GM18867 (cell line): ENCODE results near the gene ERC2.

Source experiments
- ATAC-seq: cut with Tn5 transposase; IDR thresholded peaks from one replicate; pipeline ENCODE4 v1.9.1; 2021; ENCODE audit warnings: mild to moderate bottlenecking, moderate library complexity; ENCODE audit not compliant: unreplicated experiment

The ERC2 gene

GRCh38 chr3:55585856-55586255 lies 882.4 kb downstream of the ERC2 start:
- no peak for ATAC-seq

GRCh38 chr3:55584716-55585368 lies 883.4 kb downstream of the ERC2 start:
- ATAC-seq, result no peak

GRCh38 chr3:55584030-55584429 lies 884.2 kb downstream of the ERC2 start:
- no peak for ATAC-seq

- no peak for ATAC-seq
These were observed 884.8 kb downstream of the ERC2 start for GRCh38 chr3:55583475-55583874.

- no peak for ATAC-seq
These were observed 888.8 kb downstream of the ERC2 start for GRCh38 chr3:55579496-55579895.

- no peak for ATAC-seq
These were observed 891.5 kb downstream of the ERC2 start for GRCh38 chr3:55576621-55577388.

- no peak for ATAC-seq
These were observed 893.6 kb downstream of the ERC2 start for GRCh38 chr3:55574671-55575070.

- ATAC-seq, result no peak
These were observed 895.5 kb downstream of the ERC2 start for GRCh38 chr3:55572816-55573215.

GRCh38 chr3:55571913-55572312 lies 896.4 kb downstream of the ERC2 start:
- no peak for ATAC-seq

GRCh38 chr3:55571216-55571813 lies 897.0 kb downstream of the ERC2 start:
- ATAC-seq, result no peak

- no peak for ATAC-seq
These were observed 898.0 kb downstream of the ERC2 start for GRCh38 chr3:55570271-55570711.

GRCh38 chr3:55569033-55569599 lies 899.2 kb downstream of the ERC2 start:
- ATAC-seq, result no peak

GRCh38 chr3:55567615-55568014 lies 900.7 kb downstream of the ERC2 start:
- ATAC-seq, result no peak

- no peak for ATAC-seq
These were observed 901.1 kb downstream of the ERC2 start for GRCh38 chr3:55567121-55567520.

GRCh38 chr3:55565521-55565920 lies 902.7 kb downstream of the ERC2 start:
- ATAC-seq, result no peak

- ATAC-seq, result no peak
These were observed 903.5 kb downstream of the ERC2 start for GRCh38 chr3:55564726-55565125.

GRCh38 chr3:55562700-55563099 lies 905.6 kb downstream of the ERC2 start:
- ATAC-seq, result no peak

- ATAC-seq, result no peak
These were observed 908.5 kb downstream of the ERC2 start for GRCh38 chr3:55559500-55560423.

- ATAC-seq, result no peak
These were observed 910.0 kb downstream of the ERC2 start for GRCh38 chr3:55558316-55558715.

GRCh38 chr3:55557549-55557948 lies 910.7 kb downstream of the ERC2 start:
- no peak for ATAC-seq
